Measurements from ENCODE around the gene HPSE2. TPM values are rescaled to one million over a fixed set of nuclear protein-coding genes. Genes with fewer than 3 reads are reported as not detected.
"Not testable (repeated sequence)": the region's sequence is repeated elsewhere in the genome, so short reads cannot be mapped to it uniquely, and the experiment has no call there.

HPSE2 gene
- total RNA-seq, 1 donor = not detected

DNA sequence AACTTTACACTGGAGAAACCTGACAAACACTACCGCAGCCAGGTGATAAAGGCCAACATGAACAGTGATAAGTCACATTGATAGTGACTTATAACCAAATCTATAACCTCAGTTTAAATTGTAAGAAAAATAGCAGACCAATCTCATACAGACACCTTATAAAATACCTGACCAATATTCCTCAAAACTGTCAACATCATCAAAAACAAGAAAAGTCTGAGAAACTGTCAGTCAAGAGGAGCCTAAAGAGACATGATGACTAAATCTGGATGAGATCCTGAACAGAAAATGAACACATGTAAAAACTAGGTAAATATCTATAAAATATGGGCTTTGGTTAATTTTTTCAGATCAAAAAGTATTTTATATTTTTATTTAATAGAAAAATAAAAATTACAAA is 233.3 kb downstream of the HPSE2 start:
- Histone ChIP-seq H3K4me3 (ENCODE audit: low read length) (no peak overlapping the region), H3K4me1 (ENCODE audit: insufficient read depth, low read length) (no peaks in the 10 kb centered on the region), H3K9me3 (ENCODE audit: low read depth, low read length) (peaks cover 22% of the 10 kb centered on the region), H3K27me3 (ENCODE audit: insufficient read depth, low read length) (no peaks in the 10 kb centered on the region)

- H3K4me3 ChIP-seq (ENCODE audit: low read length) = no peak overlapping the region
- H3K4me1 ChIP-seq (ENCODE audit: insufficient read depth, low read length) = no peaks in the 10 kb centered on the region
- H3K27me3 ChIP-seq (ENCODE audit: insufficient read depth, low read length) = no peaks in the 10 kb centered on the region
- H3K9me3 ChIP-seq (ENCODE audit: low read depth, low read length) = no peaks in the 10 kb centered on the region
Measured at GRCh38 chr10:98997596-98997995, 238.1 kb downstream of the HPSE2 start.

- Histone ChIP-seq H3K4me3 (ENCODE audit: low read length) (no peak overlapping the region), H3K4me1 (ENCODE audit: insufficient read depth, low read length) (no peaks in the 10 kb centered on the region), H3K27me3 (ENCODE audit: insufficient read depth, low read length) (no peaks in the 10 kb centered on the region), H3K9me3 (ENCODE audit: low read depth, low read length) (no peaks in the 10 kb centered on the region)
Measured at GRCh38 chr10:98994030-98994429, 241.6 kb downstream of the HPSE2 start.

DNA sequence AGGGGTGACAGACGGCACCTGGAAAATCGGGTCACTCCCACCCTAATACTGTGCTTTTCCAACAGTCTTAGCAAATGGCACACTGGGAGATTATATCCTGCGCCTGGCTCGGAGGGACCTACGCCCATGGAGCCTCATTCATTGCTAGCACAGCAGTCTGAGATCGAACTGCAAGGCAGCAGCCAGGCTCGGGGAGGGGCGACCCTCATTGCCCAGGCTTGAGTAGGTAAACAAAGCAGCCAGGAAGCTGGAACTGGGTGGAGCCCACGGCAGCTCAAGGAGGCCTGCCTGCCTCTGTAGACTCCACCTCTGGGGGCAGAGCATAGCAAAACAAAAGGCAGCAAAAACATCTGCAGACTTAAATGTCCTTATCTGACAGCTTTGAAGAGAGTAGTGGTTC is 251.9 kb downstream of the HPSE2 start:
- not testable (repeated sequence) for H3K4me1 ChIP-seq (ENCODE audit: insufficient read depth, low read length); H3K27me3 ChIP-seq (ENCODE audit: insufficient read depth, low read length); H3K4me3 ChIP-seq (ENCODE audit: low read length); H3K9me3 ChIP-seq (ENCODE audit: low read depth, low read length)

GRCh38 chr10:98980353-98980752 is 255.3 kb downstream of the HPSE2 start:
- H3K9me3 ChIP-seq (ENCODE audit: low read depth, low read length) = no peaks in the 10 kb centered on the region
- H3K27me3 ChIP-seq (ENCODE audit: insufficient read depth, low read length) = no peaks in the 10 kb centered on the region
- H3K4me3 ChIP-seq (ENCODE audit: low read length) = no peak overlapping the region
- no peaks in the 10 kb centered on the region for H3K4me1 ChIP-seq (ENCODE audit: insufficient read depth, low read length)

- Histone ChIP-seq H3K9me3 (ENCODE audit: low read depth, low read length) (no peaks in the 10 kb centered on the region), H3K4me3 (ENCODE audit: low read length) (no peak overlapping the region), H3K4me1 (ENCODE audit: insufficient read depth, low read length) (no peaks in the 10 kb centered on the region), H3K27me3 (ENCODE audit: insufficient read depth, low read length) (no peaks in the 10 kb centered on the region)
Measured at GRCh38 chr10:98971464-98971863, 264.2 kb downstream of the HPSE2 start.

- H3K4me3 ChIP-seq (ENCODE audit: low read length) = no peak overlapping the region
- no peaks in the 10 kb centered on the region for H3K9me3 ChIP-seq (ENCODE audit: low read depth, low read length)
- H3K4me1 ChIP-seq (ENCODE audit: insufficient read depth, low read length) = no peaks in the 10 kb centered on the region
- H3K27me3 ChIP-seq (ENCODE audit: insufficient read depth, low read length) = no peaks in the 10 kb centered on the region
Measured at GRCh38 chr10:98967601-98968000, 268.1 kb downstream of the HPSE2 start.

DNA sequence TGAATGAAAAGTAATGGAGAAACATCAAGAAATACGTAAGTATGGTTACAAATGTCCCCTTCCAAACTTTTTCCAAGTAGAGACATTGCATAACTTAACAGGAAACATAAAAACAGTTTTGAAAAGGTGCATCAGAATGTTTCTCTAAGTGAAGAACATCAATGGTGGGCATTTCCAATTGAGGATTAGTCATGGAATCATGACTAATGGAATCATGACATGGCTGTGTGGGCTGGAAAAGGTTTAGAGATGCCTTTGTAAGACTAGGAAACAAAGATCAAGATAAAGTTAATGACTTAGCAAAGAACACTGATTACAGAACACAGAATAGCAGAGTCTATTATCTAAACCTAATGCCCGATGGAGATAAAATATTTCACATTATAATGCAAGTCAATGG is 272.0 kb downstream of the HPSE2 start:
- Histone ChIP-seq H3K4me3 (ENCODE audit: low read length) (no peak overlapping the region), H3K27me3 (ENCODE audit: insufficient read depth, low read length) (no peaks in the 10 kb centered on the region), H3K9me3 (ENCODE audit: low read depth, low read length) (no peaks in the 10 kb centered on the region), H3K4me1 (ENCODE audit: insufficient read depth, low read length) (no peaks in the 10 kb centered on the region)

- Histone ChIP-seq H3K4me1 (ENCODE audit: insufficient read depth, low read length) (no peaks in the 10 kb centered on the region), H3K4me3 (ENCODE audit: low read length) (no peak overlapping the region), H3K9me3 (ENCODE audit: low read depth, low read length) (no peaks in the 10 kb centered on the region), H3K27me3 (ENCODE audit: insufficient read depth, low read length) (no peaks in the 10 kb centered on the region)
Measured at GRCh38 chr10:98959379-98959778, 276.3 kb downstream of the HPSE2 start.

DNA sequence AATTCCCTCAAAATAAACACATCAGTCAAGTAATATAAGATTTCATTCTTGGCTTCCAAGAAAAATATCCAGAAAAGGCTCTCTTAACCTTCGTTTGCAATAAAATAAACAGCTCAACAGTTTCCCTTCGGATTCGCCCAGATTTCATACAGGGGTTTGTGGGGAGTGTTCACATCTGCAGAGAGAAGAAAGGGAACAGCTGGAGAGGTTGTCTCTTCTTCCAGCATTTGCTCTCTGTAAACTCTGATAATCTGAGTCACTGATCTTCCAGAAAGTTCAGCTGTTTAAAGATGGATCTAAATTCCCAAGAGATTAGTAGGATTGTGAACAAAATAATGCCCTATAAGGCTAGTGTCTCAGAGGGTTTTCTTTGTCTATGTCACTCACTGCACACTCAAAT is 277.9 kb downstream of the HPSE2 start:
- no peaks in the 10 kb centered on the region for H3K4me1 ChIP-seq (ENCODE audit: insufficient read depth, low read length)
- H3K9me3 ChIP-seq (ENCODE audit: low read depth, low read length) = no peaks in the 10 kb centered on the region
- H3K4me3 ChIP-seq (ENCODE audit: low read length) = no peak overlapping the region
- H3K27me3 ChIP-seq (ENCODE audit: insufficient read depth, low read length) = no peaks in the 10 kb centered on the region

DNA sequence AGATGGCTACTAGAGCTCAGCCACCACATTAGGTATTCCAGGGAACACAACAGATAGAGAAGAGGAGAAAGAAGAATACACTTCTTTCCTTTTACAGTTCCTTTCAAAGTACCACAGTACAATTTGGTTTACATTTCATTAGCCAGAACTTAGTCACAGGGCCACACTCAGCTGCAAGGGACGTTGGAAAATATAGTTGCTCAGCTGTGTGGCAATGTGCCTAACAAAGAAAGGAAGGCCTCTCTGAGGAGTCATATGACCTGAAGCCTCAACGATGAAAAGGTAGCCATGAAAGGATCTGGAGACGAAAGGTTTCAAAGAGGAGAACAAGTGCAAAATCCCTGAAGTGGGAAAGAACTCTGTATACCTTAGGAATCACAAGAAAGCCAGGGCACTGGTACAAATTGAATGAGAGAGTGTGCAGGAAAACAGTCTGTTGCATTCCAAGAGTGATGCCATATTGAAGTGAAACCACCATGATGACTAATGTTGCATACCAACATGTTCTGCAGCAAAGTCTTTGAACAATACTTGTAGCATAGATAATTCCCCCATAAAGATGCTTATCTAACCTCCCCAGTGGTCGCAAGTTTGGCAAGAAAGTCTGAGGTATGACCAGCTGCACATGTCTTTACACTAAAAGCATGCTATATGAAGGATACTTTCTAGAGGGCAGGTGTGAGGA is 278.9 kb downstream of the HPSE2 start:
- H3K9me3 ChIP-seq (ENCODE audit: low read depth, low read length) = no peaks in the 10 kb centered on the region
- H3K4me1 ChIP-seq (ENCODE audit: insufficient read depth, low read length) = no peaks in the 10 kb centered on the region
- H3K4me3 ChIP-seq (ENCODE audit: low read length) = no peak overlapping the region
- H3K27me3 ChIP-seq (ENCODE audit: insufficient read depth, low read length) = no peaks in the 10 kb centered on the region

GRCh38 chr10:98953251-98953650 is 282.4 kb downstream of the HPSE2 start:
- H3K4me3 ChIP-seq (ENCODE audit: low read length) = no peak overlapping the region
- H3K27me3 ChIP-seq (ENCODE audit: insufficient read depth, low read length) = no peaks in the 10 kb centered on the region
- no peaks in the 10 kb centered on the region for H3K9me3 ChIP-seq (ENCODE audit: low read depth, low read length)
- H3K4me1 ChIP-seq (ENCODE audit: insufficient read depth, low read length) = no peaks in the 10 kb centered on the region

DNA sequence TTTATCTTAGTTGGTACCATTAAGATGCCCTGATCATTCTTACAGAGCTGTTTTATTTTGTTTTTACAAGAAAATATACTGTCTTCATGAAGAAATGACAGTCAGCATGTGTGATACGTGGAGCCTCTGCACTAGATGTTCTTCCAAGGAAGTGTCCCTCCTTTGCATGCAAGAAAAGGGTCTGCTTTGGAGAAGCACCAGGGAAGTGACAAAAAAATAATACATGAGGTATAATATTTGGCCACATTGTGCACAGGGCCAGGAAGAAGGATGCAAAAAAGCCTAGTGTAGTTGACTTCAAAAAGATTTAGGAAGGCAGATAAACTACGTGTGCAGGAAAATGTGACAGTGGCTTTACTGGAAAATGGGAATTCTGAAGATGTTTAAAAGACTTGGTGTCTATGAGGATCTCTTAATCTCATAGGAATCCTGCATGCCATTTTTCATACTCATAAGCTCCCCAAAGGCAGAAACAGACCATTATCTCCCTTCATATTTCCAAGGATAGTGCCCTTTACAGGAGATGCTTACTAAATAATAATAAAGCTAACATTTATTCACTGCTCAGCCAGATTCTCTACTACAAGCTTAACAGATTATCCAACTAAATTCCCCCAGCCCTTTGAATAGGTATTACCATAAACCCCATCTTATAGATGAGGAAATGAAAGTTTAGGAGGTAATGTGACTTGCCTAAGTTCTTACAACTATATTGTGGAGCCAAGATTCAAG is 284.2 kb downstream of the HPSE2 start:
- Histone ChIP-seq H3K27me3 (ENCODE audit: insufficient read depth, low read length) (no peaks in the 10 kb centered on the region), H3K4me1 (ENCODE audit: insufficient read depth, low read length) (no peaks in the 10 kb centered on the region), H3K9me3 (ENCODE audit: low read depth, low read length) (no peaks in the 10 kb centered on the region), H3K4me3 (ENCODE audit: low read length) (no peak overlapping the region)

GRCh38 chr10:98950106-98950505 is 285.5 kb downstream of the HPSE2 start:
- no peak overlapping the region for H3K4me3 ChIP-seq (ENCODE audit: low read length)
- no peaks in the 10 kb centered on the region for H3K27me3 ChIP-seq (ENCODE audit: insufficient read depth, low read length)
- H3K4me1 ChIP-seq (ENCODE audit: insufficient read depth, low read length) = no peaks in the 10 kb centered on the region
- no peaks in the 10 kb centered on the region for H3K9me3 ChIP-seq (ENCODE audit: low read depth, low read length)

- H3K4me1 ChIP-seq (ENCODE audit: insufficient read depth, low read length) = no peaks in the 10 kb centered on the region
- no peaks in the 10 kb centered on the region for H3K27me3 ChIP-seq (ENCODE audit: insufficient read depth, low read length)
- H3K4me3 ChIP-seq (ENCODE audit: low read length) = no peak overlapping the region
- no peaks in the 10 kb centered on the region for H3K9me3 ChIP-seq (ENCODE audit: low read depth, low read length)
Measured at GRCh38 chr10:98949306-98949705, 286.3 kb downstream of the HPSE2 start.

GRCh38 chr10:98943681-98944080 is 292.0 kb downstream of the HPSE2 start:
- H3K4me1 ChIP-seq (ENCODE audit: insufficient read depth, low read length) = no peaks in the 10 kb centered on the region
- H3K4me3 ChIP-seq (ENCODE audit: low read length) = no peak overlapping the region
- H3K9me3 ChIP-seq (ENCODE audit: low read depth, low read length) = no peaks in the 10 kb centered on the region
- H3K27me3 ChIP-seq (ENCODE audit: insufficient read depth, low read length) = no peaks in the 10 kb centered on the region

Data from mononuclear cell (primary cell).